Sigmoid colon (tissue), 4 donors: ENCODE results near the gene BCAS1.

Experiments
- POLR2A ChIP-seq, 2 donors: fragments of 450-650 bp; IDR thresholded peaks; one replicate each; pipeline ENCODE4 v1.6.1; 2016; ENCODE audit warnings: antibody characterized with exemption in 2 of 2, mild to moderate bottlenecking in 2 of 2, moderate library complexity in 2 of 2
- POLR2AphosphoS5 ChIP-seq, 4 donors: sonication (generic); formaldehyde crosslinking; IDR thresholded peaks; one replicate each; pipeline ENCODE4 v1.6.1; 2017; ENCODE audit warnings: antibody characterized with exemption in 4 of 4
- TF ChIP-seq, protein P1 (sequence below), 4 experiments: fragments of 450-650 bp in 3 of 4; fragments of 200-600 bp in 1 of 4; IDR thresholded peaks; one replicate each; pipeline ENCODE4 v1.5.1; 2016 to 2019; ENCODE audit warnings: antibody characterized with exemption in 4 of 4, mild to moderate bottlenecking in 3 of 4, moderate library complexity in 2 of 4

DNA sequence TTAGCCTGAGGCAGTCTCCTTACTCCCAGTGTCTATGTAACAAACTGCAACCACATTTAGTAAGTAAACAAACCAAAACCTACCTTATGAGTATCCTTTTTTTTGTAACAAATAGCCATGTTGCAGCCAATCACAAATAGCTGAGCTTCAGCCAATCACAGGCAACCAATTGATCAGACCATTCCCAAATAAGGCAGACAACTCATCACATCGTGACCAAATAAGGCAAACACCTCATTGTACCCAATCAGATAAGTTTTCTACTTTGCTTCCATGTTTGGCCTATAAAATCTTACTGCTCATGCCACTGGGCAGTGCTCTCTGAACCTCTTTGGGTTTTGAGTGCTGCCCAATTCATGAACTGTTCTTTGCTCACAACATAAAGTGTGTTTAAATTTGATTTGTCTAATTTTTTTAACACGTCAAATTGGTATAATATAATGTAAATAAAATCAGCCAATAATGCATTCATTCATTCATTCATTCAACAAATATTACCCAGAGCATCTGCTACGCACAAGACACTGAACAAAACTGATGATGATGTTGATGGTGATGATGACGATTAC lies 117.8 kb downstream of the BCAS1 start:
- TF ChIP-seq, protein P1, sequence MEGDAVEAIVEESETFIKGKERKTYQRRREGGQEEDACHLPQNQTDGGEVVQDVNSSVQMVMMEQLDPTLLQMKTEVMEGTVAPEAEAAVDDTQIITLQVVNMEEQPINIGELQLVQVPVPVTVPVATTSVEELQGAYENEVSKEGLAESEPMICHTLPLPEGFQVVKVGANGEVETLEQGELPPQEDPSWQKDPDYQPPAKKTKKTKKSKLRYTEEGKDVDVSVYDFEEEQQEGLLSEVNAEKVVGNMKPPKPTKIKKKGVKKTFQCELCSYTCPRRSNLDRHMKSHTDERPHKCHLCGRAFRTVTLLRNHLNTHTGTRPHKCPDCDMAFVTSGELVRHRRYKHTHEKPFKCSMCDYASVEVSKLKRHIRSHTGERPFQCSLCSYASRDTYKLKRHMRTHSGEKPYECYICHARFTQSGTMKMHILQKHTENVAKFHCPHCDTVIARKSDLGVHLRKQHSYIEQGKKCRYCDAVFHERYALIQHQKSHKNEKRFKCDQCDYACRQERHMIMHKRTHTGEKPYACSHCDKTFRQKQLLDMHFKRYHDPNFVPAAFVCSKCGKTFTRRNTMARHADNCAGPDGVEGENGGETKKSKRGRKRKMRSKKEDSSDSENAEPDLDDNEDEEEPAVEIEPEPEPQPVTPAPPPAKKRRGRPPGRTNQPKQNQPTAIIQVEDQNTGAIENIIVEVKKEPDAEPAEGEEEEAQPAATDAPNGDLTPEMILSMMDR (IDR thresholded peaks at IDR 0.05), result no peak
- TF ChIP-seq POLR2A (IDR thresholded peaks at IDR 0.05) (no peak), POLR2AphosphoS5 (IDR thresholded peaks at IDR 0.05) (no peak)
